SK-N-MC (cell line): ENCODE data around the gene SLC34A3.

Experiments
- EZH2 ChIP-seq: fragments of 200-600 bp; sonication (generic); IDR thresholded peaks from one replicate; pipeline ENCODE4 v1.6.1; 2017; ENCODE audit warnings: antibody characterized with exemption
- FOXP2 ChIP-seq: optimal IDR thresholded peaks from 2 replicates; pipeline ENCODE3; 2011; ENCODE audit warnings: mild to moderate bottlenecking, moderate library complexity; ENCODE audit not compliant: insufficient read depth; ENCODE audit errors: extremely low read length, control extremely low read depth
- POLR2AphosphoS5 ChIP-seq: IDR thresholded peaks from 2 replicates; pipeline ENCODE4 v1.6.1; 2012; ENCODE audit warnings: mild to moderate bottlenecking, low read depth, low read length, borderline replicate concordance

- TF ChIP-seq EZH2 (no peak), POLR2AphosphoS5 (no peak), FOXP2 (no peak)
Measured at GRCh38 chr9:137256362-137256761, 25.7 kb downstream of the SLC34A3 start.
